HG03139 (cell line): ENCODE measurements around the gene RCAN1.
"Not testable (repeated sequence)": the region's sequence is repeated elsewhere in the genome, so short reads cannot be mapped to it uniquely, and the experiment has no call there.

Source experiments
- ATAC-seq: cut with Tn5 transposase; IDR thresholded peaks from one replicate; pipeline ENCODE4 v1.9.1; 2021; ENCODE audit not compliant: unreplicated experiment

RCAN1 gene

GRCh38 chr21:34570313-34570712, 44.6 kb downstream of the RCAN1 start:
- no peak for ATAC-seq

DNA sequence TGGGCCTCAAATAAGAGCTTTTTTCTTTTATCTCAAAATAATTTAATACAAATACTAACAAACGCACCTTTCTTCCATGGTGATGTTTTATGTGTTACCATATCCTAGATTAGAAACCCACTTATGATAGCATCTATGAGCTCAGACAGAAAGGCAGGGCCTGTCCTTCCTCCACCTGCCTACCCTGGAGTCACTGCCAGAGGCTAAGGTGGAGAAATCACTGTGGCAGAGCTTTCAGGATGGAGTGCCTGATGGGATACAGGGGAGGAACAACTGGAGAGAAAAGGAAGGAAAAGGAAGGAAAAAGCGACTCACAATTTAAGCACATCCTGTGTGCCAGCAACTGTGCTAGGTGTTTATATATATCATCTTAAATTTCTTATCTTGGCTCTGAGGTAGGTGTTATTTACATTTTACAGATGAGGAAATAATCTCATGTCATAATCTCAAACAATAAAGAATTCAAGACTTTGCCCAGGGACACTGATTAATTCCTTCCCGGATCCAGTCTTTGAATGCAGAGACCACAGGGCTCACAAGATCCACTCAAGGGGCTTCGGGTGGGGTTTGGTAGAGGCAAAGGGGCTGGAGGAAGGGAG, 45.4 kb downstream of the RCAN1 start:
- ATAC-seq = no peak

- not testable (repeated sequence) for ATAC-seq
Observed at GRCh38 chr21:34568801-34569200, 46.1 kb downstream of the RCAN1 start.

GRCh38 chr21:34567604-34568155, 47.2 kb downstream of the RCAN1 start:
- no peak for ATAC-seq

DNA sequence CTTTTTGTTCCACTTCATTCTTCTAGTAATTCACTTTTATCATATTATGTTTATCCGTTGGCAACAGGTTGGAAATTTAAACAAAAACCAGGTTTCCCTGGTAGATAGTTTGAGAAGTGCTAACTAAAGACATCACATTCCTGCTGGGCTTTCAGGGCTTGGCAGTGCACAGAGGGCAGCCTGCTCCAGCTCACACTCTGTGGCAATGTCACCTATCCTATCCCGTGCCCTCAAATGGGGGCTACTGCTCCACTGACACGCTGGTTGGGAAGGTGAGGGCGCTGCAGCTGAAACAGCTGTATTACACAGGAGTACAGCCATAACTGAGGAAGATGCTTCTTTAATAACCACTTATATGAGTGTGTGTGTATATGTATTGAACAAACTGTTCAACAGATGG, 49.7 kb downstream of the RCAN1 start:
- no peak for ATAC-seq

GRCh38 chr21:34563370-34563769, 51.5 kb downstream of the RCAN1 start:
- ATAC-seq = not testable (repeated sequence)

DNA sequence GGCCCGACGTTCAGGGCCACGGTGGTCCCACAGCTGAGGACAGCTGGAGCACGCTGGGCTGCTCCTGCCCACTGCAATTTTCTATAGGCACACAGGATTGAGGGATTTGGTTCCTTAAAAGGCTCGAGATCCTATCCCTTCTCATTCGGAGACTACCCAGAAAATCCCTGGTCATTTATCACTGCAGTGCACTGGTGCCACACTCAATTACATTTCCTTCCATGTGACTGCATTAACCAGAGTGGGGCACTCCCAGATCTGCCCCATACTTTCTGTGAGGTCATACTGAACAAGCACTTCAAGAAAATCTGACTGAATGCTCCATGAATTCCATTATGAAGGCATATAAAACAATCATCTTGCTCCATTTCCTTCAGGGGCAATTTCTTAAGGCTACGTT, 53.1 kb downstream of the RCAN1 start:
- no peak for ATAC-seq

DNA sequence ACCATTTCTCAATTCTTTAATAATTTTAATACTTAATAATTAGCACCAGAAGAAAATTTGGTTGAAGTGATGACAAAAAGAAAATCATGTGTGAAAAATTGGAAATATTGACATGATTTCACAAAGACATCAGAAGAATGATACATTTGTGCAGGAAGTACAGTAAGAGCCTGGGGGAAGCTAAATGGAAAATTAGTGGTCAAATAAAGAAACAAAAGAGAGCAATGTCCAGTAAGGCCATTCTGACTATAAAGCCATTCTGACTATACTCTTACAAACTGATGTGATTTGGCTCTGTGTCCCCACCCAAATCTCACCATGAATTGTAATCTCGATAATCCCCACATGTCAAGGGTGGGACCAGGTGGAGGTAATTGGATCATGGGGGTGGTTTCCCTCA, 54.3 kb downstream of the RCAN1 start:
- ATAC-seq = no peak

DNA sequence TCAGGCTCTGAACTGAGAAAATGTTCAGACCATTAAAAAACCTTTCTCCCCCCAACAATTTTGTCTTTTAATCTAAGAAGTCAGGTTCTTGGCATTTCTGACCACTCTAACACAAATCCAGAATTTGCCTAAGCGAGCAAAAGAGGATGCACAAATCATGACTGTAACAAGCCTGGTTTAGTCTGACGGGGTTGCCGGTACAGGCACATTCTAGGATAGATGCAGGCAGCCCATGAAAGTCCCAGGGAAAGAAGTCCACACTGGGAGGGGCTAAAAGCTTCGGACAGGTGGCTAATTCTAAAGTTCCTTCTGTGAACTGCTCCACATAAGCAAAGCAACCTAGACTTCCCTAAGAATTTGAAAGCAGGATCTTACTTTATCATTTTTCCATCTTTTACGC, 54.9 kb downstream of the RCAN1 start:
- no peak for ATAC-seq

- ATAC-seq = no peak
Observed at GRCh38 chr21:34559089-34559631, 55.8 kb downstream of the RCAN1 start.

DNA sequence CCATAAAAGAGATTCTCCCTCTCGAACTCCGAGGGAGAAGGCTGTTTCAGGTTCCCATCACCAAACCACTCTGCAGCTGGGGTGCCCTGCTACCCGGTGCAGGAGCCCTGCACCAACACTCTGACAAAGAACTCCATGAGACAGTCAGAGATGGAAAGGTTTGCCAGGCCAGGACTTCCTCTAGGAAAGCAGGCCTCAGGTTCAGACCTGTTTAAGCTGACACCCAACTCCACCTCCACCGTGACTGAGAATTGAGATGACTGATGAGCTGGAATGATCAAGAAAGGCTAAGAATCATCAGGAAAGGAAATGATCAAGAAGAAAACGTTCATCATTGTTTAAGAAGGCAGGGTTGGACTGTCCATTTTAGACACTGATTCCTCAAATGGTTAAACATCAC, 56.7 kb downstream of the RCAN1 start:
- no peak for ATAC-seq

GRCh38 chr21:34557261-34557660, 57.7 kb downstream of the RCAN1 start:
- ATAC-seq = no peak

GRCh38 chr21:34554670-34555069, 60.2 kb downstream of the RCAN1 start:
- not testable (repeated sequence) for ATAC-seq

DNA sequence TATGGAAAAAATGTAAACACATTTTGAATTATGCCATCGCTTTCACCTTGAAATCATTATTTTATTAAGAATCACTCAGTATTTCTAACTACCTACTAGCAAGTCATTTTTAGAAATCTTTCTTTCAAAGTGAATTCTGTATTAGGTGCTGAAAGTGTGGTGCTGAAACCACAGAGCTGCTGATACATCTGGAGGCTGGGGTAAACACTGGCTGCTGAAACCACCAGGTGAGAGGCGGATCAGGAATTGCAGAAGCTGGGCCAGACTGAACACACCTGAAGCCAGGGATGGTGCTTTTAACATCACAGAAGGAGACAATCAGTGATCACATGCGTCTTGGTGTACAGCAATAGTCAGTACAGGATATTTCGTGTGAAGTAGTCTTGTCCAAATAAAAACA, 60.7 kb downstream of the RCAN1 start:
- ATAC-seq = no peak

DNA sequence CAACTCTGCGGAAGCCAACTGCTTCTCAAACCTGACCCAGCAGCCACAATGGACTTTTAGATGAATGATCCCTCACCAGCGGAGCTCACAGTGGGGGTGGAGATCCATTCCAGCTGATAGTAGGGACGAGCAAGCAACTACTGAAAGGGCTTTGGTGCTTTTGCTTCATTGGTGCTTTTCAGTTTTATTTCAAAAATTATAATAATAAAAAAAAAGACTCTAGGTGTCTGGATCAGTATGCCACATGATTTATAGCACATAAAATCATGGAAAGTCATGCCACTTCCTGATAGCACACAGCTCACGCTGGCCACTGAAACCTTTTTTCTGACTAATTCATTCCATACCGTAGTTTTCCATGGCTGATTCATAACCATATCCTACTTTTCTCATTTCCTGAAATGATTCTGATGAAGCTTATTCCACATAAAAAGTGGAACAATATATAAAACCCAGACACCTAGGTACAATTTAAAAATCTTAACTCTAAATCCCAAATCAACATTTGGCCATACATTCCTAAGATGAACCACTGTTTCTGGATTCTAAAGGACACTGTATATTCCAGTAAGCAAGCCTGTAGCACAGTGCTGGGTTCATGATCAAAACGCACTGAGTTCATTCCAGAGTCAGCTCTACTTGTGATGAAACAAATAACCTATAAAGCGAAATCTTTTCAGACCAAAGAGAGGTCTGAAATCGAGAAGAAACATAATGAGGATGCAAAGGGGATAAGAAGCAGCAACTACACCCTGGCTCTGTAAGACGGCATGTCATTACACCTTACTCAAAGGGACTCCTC, 61.6 kb downstream of the RCAN1 start:
- ATAC-seq = no peak

DNA sequence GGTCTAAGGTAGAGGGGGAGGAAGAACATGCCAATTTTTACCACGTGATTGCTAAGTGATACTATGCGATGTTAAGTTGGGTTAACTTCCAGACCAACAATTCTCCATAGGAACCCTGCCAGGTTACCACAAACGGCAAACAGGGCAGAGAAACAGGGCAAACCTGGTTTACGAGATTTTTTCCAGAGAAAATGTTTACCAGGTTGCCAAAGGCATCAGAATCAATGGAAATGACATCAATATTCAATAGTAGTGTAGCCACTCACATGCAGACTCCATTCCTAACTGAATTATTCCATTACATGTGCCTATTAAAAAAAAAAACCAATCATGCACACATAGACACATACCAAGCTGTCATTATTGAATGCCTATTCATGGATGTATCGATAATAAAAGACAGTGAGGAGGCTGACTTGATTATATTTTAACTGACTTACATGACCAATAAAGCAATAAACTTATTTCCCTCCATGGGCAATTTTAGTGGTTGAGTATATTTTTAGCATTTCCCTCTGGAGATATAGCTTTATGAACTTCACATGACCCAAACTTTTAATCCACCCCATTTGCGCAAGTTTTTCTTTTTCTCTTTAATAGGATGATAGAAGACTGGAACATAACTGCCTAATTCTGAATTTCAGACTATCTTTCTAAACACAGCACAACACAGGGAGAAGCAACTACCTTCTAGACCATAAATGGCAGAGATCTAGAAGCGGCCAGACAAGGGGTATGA, 62.4 kb downstream of the RCAN1 start:
- ATAC-seq = no peak

DNA sequence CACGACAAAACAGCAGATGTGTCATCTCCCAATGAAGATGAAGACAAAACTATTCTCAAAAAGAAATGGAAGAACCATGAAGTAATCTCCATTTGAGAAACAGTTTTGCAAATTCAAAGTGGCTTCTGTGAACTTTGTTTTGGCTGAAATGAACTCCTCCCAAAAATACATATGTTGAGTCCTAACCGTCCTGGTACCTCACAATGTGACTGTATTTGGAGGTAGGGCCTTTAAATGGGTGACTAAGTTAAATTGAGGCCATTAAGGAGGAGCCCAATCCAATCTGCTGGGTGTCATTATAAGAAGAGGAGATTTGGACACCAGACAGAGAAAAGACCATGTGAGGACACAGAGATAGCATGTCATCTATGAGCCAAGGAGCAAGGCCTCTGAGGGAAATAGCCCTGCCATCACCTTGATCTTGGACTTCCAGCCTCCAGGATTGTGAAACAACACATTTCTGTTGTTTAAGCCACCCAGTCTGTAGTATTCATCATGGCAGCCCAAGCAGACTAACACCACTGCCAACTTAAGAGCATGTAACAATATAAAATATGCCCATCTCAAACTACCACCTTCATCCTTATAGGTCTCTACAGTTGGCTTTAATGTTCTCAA, 64.6 kb downstream of the RCAN1 start:
- no peak for ATAC-seq

DNA sequence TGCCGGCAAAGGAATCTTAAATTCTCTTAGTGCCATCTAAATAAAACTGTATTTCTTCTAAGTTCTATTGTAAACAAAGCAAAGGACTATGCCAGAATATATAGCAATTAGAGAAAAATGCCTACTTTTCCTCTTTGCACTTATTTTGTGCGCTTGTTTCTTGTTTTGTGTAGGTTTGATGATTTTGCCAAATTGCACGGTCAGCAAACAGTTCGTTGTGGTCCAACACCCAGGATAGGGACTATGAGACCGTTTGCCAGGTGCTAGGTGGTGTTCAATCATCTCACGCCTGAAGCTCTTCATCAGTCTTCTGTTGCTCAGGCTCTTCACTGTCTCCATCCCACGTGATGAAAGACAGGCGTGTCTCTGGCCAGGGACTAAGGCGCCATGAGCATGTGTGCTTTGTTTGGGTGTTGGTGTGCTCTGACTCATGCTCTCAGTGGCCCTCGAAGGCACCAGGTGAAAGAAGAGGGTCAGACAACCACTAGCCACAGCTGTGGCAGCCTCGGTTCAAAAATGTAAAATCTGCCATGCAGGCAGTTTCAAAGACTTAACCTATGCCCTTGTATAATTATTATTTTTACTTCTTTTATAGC, 66.0 kb downstream of the RCAN1 start:
- ATAC-seq = no peak

- no peak for ATAC-seq
Observed at GRCh38 chr21:34546542-34546941, 68.4 kb downstream of the RCAN1 start.

DNA sequence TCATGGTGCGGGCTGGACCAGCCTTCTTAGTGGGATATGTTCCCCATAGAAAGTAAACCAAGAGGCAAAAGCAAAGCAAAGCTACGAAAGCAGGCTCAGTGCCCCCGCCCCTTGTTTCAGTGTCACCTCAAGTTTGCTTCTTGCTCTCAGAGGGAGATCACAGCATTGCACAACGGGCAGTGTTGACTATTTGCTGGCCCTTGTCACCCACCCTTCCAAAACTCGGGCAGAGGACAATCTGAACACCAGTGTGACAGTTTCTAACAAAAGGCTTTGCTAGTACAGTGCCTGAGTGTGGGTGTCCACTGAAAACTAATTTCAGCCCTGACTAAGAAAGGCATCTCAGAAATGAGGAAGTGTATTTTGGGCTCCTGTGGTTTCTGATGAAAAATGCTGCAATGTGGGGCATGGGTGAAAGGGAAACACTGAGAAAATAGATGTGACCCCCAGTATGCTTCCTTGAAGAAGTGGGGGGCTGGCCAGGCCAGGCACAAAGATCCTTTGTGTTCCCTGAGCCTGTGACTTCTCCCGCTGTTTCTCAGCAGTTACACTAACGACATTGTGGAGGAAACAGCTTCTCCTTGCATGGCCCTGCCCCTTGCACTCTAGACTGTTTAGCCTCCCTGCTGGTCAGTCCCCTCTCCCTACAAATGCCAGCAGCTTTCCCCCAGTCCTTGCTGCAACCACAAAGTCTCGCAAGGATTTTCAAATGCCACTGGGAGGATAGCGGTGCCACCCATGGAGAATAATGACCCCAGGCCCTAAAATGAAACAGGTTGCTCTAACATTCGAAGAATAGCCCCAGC, 69.6 kb downstream of the RCAN1 start:
- peak; percentile 73 for ATAC-seq
